Activated T-cell treated with anti-CD3 and anti-CD28 coated beads, Interleukin-2, amount 50 U/mL, for 4 hours (primary cell): ENCODE results near the gene DCHS2. TPM values are rescaled to one million over a fixed set of nuclear protein-coding genes. Genes with fewer than 3 reads are reported as not detected.

Experiments used
- ATAC-seq, 2 donors: fragments of 200-7000 bp; cut with Tn5 transposase; one replicate each; pipeline ENCODE4 v1.10.0; 2021
- DNase-seq: peaks from one replicate; pipeline ENCODE4 v3.0.0-alpha.2; 2020
- H3K27me3 Mint-ChIP-seq: one replicate; pipeline ENCODE4 v1.8.0; 2021; ENCODE audit warnings: low read depth, mixed read lengths
- H3K36me3 Mint-ChIP-seq: one replicate; pipeline ENCODE4 v1.8.0; 2022; ENCODE audit warnings: mixed read lengths; ENCODE audit not compliant: insufficient read depth
- H3K4me1 Mint-ChIP-seq: one replicate; pipeline ENCODE4 v1.8.0; 2021; ENCODE audit warnings: low read depth, mixed read lengths
- H3K4me3 Mint-ChIP-seq: one replicate; pipeline ENCODE4 v1.8.0; 2021; ENCODE audit warnings: mild to moderate bottlenecking, moderate library complexity, mixed read lengths
- H3K9me3 Mint-ChIP-seq: one replicate; pipeline ENCODE4 v1.8.0; 2021; ENCODE audit warnings: mixed read lengths
- total RNA-seq, 3 donors: library from RNA; stranded (reverse); gene quantifications; one replicate each; pipeline ENCODE4 v1.2.1, GENCODE V29; 2021

DCHS2 gene
- total RNA-seq, 3 donors from 2014 or later, result under 0.01 TPM; not detected in 2

DNA sequence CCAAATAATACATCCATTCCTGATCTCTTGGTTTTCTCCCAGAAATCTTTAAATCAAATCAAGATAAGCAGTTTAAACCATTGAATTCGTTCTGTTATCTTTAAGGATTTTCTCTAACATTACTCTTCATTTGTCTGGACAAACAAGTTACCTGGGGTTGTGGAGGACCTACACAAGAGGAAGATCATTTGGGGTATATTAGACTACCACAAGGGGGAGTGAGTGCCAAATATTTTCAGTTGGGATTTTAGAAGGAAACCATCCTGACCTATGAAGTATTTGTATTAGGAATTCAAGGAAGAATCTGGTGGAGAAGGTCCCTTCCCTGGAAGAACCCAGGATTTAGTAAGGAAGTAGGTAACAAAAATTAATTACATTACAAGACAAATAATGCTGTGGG lies 12.0 kb upstream of the DCHS2 start:
- no peak for ATAC-seq
- H3K4me3 Mint-ChIP-seq, result no peak overlapping the region
- no peaks in the 10 kb centered on the region for H3K36me3 Mint-ChIP-seq
- no peak for DNase-seq
- no peaks in the 10 kb centered on the region for H3K9me3 Mint-ChIP-seq
- H3K4me1 Mint-ChIP-seq, result no peaks in the 10 kb centered on the region
- peaks cover 19% of the 10 kb centered on the region for H3K27me3 Mint-ChIP-seq

DNA sequence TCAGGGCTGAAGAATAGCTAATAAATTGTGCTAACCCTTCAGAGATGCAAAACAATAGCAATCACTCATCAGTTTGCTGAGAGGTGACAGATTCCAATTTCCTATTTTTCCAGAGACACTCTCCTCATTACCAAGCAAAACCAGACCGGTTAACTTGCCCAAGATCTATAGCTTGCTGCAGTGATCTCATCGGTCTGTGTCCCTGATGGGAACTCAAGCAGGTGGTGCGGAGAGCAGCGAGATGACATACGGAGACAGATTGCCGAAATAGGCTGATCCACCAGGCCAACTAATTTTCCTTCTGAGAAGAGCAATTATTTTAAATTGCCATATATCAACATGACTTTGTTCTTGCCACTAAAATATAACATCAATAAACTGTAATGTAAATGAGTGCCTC lies 10.5 kb upstream of the DCHS2 start:
- H3K36me3 Mint-ChIP-seq, result no peaks in the 10 kb centered on the region
- H3K27me3 Mint-ChIP-seq, result peaks cover 20% of the 10 kb centered on the region
- ATAC-seq (no peak), DNase-seq (no peak)
- no peaks in the 10 kb centered on the region for H3K4me1 Mint-ChIP-seq
- no peaks in the 10 kb centered on the region for H3K9me3 Mint-ChIP-seq
- H3K4me3 Mint-ChIP-seq, result no peak overlapping the region

DNA sequence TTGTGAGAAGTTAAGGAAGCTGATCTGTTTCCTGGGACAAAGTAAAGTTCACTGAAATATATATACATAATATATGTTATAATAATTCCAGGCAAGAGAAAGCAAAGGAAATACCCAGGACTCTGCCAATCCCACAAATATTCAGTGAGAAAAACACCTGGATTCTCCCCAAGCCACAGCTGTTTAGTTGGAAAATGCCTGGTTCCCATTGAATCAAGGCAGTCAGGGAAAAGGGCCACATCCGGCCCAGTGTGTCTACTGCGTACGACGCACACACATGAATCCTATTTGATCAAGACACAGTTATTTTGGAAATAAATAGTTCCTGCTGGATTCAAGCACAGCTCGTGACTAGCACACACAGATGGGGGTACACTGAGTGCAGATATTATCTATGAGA lies 6.3 kb upstream of the DCHS2 start:
- Mint-ChIP-seq H3K4me1 (no peaks in the 10 kb centered on the region), H3K36me3 (no peaks in the 10 kb centered on the region), H3K4me3 (no peak overlapping the region), H3K9me3 (no peaks in the 10 kb centered on the region), H3K27me3 (peaks cover 30% of the 10 kb centered on the region)
- no peak for DNase-seq
- no peak for ATAC-seq

DNA sequence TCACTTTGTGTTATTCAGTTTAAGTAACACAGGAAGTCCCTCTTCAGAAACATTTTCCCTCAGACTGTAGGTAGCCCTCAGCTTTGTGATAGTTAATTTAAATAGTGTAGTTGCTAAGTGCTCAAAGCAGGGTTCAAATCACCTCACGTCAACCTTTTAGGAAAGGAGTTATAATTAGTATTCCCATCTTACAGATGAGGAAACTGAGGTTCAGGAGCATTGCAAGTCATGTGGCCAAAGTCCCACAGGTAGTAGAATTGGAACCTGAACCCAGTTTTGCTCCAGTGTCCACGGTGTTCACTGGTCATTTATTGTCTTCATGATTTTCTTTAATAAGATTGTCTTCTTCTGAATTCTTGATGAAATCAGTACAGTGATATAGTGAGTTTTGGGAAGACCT lies 4.3 kb upstream of the DCHS2 start:
- Mint-ChIP-seq H3K4me1 (peaks cover 12% of the 10 kb centered on the region), H3K36me3 (no peaks in the 10 kb centered on the region), H3K4me3 (no peak overlapping the region), H3K9me3 (no peaks in the 10 kb centered on the region), H3K27me3 (peaks cover 49% of the 10 kb centered on the region)
- ATAC-seq, result no peak
- no peak for DNase-seq

GRCh38 chr4:154492288-154492687 lies 689 bp upstream of the DCHS2 start:
- H3K27me3 Mint-ChIP-seq, result peaks cover 74% of the 10 kb centered on the region
- ATAC-seq (no peak), DNase-seq (no peak)
- peaks cover 15% of the 10 kb centered on the region for H3K4me1 Mint-ChIP-seq
- H3K4me3 Mint-ChIP-seq, result no peak overlapping the region
- no peaks in the 10 kb centered on the region for H3K36me3 Mint-ChIP-seq
- no peaks in the 10 kb centered on the region for H3K9me3 Mint-ChIP-seq

DNA sequence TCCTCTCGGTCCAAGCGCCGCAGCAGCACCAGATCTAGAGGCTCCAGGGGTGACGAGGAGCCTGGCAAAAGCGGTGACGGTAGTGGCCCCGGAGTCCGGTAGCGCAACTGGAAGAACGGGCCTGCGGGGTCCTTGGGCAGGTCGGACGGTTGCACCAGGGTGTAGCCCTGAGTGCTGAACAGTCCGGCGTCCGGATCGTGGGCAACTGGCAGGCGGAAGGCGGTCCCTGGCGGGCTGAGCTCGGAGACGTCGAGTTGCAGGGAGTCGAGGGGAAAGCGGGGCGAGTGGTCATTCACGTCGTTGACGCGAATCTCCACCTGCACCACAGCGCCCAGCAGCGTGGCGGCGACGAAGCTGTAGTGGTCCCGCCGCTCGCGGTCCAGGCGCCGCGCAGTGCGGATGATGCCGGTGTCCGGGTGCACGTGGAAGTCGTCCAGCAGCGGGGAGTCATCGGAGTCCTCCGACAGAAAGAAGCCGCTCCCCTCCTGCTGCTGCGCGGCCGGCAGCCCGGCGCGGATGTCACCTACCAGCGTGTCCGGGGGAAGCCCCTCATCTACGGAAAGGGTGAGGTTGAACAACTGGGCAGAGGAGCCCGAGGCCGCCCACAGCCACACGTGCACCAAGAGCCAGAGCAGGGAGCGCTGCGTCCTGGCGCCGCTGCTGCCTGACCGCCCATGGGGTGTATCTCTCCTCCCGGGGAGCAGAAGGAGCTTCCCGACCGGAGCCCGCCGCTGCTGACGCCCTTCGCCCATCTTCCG lies 837 bp downstream of the DCHS2 start:
- no peak for DNase-seq
- peak; percentile 48 to 56 for ATAC-seq
- no peaks in the 10 kb centered on the region for H3K9me3 Mint-ChIP-seq

DNA sequence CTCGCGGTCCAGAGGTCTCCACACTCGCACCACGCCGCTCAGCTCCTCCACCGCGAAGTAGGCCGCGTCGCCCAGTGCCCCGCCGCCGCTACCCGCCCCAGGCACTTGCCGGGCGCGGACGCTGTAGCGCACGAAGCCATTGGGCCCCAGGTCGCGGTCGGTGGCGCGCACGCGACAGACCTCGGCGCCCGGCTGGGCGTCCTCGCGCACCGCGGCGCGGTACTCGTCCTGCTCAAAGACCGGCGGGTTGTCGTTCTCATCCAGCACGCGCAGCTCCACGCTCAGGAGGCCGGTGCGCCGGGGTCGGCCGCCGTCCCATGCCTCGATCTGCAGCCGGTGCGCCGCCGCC lies 1.4 kb downstream of the DCHS2 start:
- peak overlapping the region; percentile 6 for H3K4me3 Mint-ChIP-seq
- peaks cover 69% of the 10 kb centered on the region for H3K27me3 Mint-ChIP-seq

More for the DNA sequence above, 837 bp downstream of the DCHS2 start:
- peaks cover 73% of the 10 kb centered on the region for H3K27me3 Mint-ChIP-seq
- H3K36me3 Mint-ChIP-seq, result no peaks in the 10 kb centered on the region
- H3K4me3 Mint-ChIP-seq, result peak overlapping the region; percentile 44
- peaks cover 15% of the 10 kb centered on the region for H3K4me1 Mint-ChIP-seq

GRCh38 chr4:154489558-154490233 lies 1.9 kb downstream of the DCHS2 start:
- H3K36me3 Mint-ChIP-seq, result no peaks in the 10 kb centered on the region
- peaks cover 68% of the 10 kb centered on the region for H3K27me3 Mint-ChIP-seq
- H3K4me1 Mint-ChIP-seq, result peaks cover 15% of the 10 kb centered on the region
- ATAC-seq (no peak), DNase-seq (no peak)
- H3K9me3 Mint-ChIP-seq, result no peaks in the 10 kb centered on the region
- no peak overlapping the region for H3K4me3 Mint-ChIP-seq

More for the DNA sequence above, 1.4 kb downstream of the DCHS2 start:
- Mint-ChIP-seq H3K36me3 (no peaks in the 10 kb centered on the region), H3K4me1 (peaks cover 15% of the 10 kb centered on the region), H3K9me3 (no peaks in the 10 kb centered on the region)
- ATAC-seq (peak in 1 of 2 donors; percentile 29), DNase-seq (no peak)

DNA sequence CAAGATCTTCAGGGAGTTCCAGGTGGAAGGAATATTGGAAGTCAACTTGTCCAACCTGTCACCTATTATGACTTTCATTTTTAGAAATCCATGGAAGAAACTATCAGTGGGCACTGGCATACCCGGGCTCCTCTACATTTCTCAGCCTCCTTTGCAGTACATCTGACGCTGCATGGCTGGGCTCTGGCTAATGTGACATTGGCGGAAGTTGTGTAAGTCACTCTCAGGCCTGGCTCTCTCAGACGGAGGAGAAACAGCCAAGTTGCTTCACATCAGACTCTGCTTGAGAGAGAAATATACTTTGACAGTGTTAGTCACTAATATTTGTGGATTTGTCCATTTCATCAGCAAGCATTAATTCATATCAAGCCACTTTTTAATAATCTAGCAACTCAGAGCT lies 4.5 kb downstream of the DCHS2 start:
- no peaks in the 10 kb centered on the region for H3K36me3 Mint-ChIP-seq
- H3K4me1 Mint-ChIP-seq, result peaks cover 11% of the 10 kb centered on the region
- no peaks in the 10 kb centered on the region for H3K9me3 Mint-ChIP-seq
- DNase-seq (no peak), ATAC-seq (no peak)
- H3K27me3 Mint-ChIP-seq, result peaks cover 45% of the 10 kb centered on the region
- no peak overlapping the region for H3K4me3 Mint-ChIP-seq

GRCh38 chr4:154485127-154485773 lies 6.3 kb downstream of the DCHS2 start:
- no peak for ATAC-seq
- no peak for DNase-seq
- H3K4me1 Mint-ChIP-seq, result no peaks in the 10 kb centered on the region
- peaks cover 28% of the 10 kb centered on the region for H3K27me3 Mint-ChIP-seq
- no peak overlapping the region for H3K4me3 Mint-ChIP-seq
- no peaks in the 10 kb centered on the region for H3K9me3 Mint-ChIP-seq
- H3K36me3 Mint-ChIP-seq, result no peaks in the 10 kb centered on the region

DNA sequence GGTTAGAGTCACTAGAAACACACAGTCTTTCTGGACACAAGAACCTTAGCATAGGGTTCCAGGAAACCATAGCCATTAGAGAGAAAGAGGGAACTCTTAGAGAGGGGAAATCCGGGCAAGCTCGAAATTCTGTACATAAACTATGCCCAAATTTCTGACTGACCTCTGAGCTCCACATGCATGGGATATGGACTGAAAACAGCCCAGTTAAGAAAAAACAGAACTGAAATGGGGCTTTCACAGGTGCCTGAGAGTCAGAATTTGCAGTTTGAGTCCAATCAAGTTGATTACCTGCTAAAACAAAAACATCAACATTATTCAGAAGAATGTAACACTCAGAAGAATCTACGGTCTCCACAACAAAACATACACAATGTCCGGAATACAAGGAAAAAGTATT lies 13.1 kb downstream of the DCHS2 start:
- no peaks in the 10 kb centered on the region for H3K4me1 Mint-ChIP-seq
- ATAC-seq (no peak), DNase-seq (no peak)
- H3K9me3 Mint-ChIP-seq, result no peaks in the 10 kb centered on the region
- H3K36me3 Mint-ChIP-seq, result no peaks in the 10 kb centered on the region
- H3K27me3 Mint-ChIP-seq, result peaks cover 10% of the 10 kb centered on the region
- H3K4me3 Mint-ChIP-seq, result no peak overlapping the region

GRCh38 chr4:154478128-154478527 lies 13.5 kb downstream of the DCHS2 start:
- no peaks in the 10 kb centered on the region for H3K4me1 Mint-ChIP-seq
- no peak overlapping the region for H3K4me3 Mint-ChIP-seq
- no peaks in the 10 kb centered on the region for H3K36me3 Mint-ChIP-seq
- no peaks in the 10 kb centered on the region for H3K9me3 Mint-ChIP-seq
- ATAC-seq (no peak), DNase-seq (no peak)
- peaks cover 14% of the 10 kb centered on the region for H3K27me3 Mint-ChIP-seq

- no peak for DNase-seq
- Mint-ChIP-seq H3K4me1 (no peaks in the 10 kb centered on the region), H3K9me3 (no peaks in the 10 kb centered on the region), H3K36me3 (no peaks in the 10 kb centered on the region), H3K27me3 (peaks cover 19% of the 10 kb centered on the region), H3K4me3 (no peak overlapping the region)
- no peak for ATAC-seq
Measured at GRCh38 chr4:154476232-154476631, 15.4 kb downstream of the DCHS2 start.

DNA sequence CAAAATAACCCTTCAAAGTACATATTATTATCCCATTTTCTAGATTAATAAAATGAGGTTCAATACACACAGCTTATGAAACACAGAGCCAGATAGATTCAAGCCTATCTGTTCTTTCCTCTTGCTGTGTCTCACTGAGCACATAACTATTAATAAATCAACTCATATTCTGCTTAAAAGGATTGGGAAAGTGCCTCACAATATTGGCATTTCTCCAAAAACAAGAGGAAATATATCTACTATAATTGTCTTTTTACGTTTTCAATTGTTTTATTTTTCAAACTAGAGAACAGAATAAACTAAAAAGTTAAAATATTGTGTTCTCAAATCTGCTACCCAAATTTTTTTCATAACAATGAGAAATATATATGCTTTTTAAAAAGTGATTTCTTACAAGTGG lies 15.8 kb downstream of the DCHS2 start:
- Mint-ChIP-seq H3K9me3 (no peaks in the 10 kb centered on the region), H3K36me3 (no peaks in the 10 kb centered on the region), H3K4me3 (no peak overlapping the region), H3K27me3 (peaks cover 23% of the 10 kb centered on the region), H3K4me1 (no peaks in the 10 kb centered on the region)
- no peak for DNase-seq
- ATAC-seq, result no peak

- Mint-ChIP-seq H3K4me3 (no peak overlapping the region), H3K36me3 (no peaks in the 10 kb centered on the region), H3K4me1 (no peaks in the 10 kb centered on the region), H3K9me3 (no peaks in the 10 kb centered on the region), H3K27me3 (peaks cover 29% of the 10 kb centered on the region)
- no peak for DNase-seq
- ATAC-seq, result no peak
Measured at GRCh38 chr4:154473497-154473896, 18.1 kb downstream of the DCHS2 start.
